Smooth muscle cell (in vitro differentiated cells): ENCODE measurements around the gene ARHGAP24. TPM values are rescaled to one million over a fixed set of nuclear protein-coding genes. Genes with fewer than 3 reads are reported as not detected.

Experiments
- DNase-seq: peaks from one replicate; lab custom pipeline; 2025; ENCODE audit not compliant: unreplicated experiment; lab: John Stamatoyannopoulos, UW
- H2AFZ ChIP-seq: fragments of 200-600 bp; sonication (generic); 2 replicates; pipeline ENCODE4 v1.6.0; 2016; ENCODE audit warnings: antibody characterized with exemption, low read depth, mild to moderate bottlenecking
- H3F3A ChIP-seq: fragments of 200-600 bp; sonication (generic); 2 replicates; pipeline ENCODE4 v1.6.0; 2017; ENCODE audit warnings: antibody characterized with exemption, low read depth
- H3K27ac ChIP-seq: fragments of 200-600 bp; sonication (generic); 2 replicates; pipeline ENCODE4 v1.5.1; 2016; ENCODE audit warnings: low read depth, mild to moderate bottlenecking
- H3K27me3 ChIP-seq: fragments of 200-600 bp; sonication (generic); 2 replicates; pipeline ENCODE4 v1.6.1; 2016; ENCODE audit warnings: low read depth, mild to moderate bottlenecking
- H3K36me3 ChIP-seq: fragments of 200-600 bp; sonication (generic); 2 replicates; pipeline ENCODE4 v1.5.1; 2016; ENCODE audit warnings: low read depth
- H3K4me1 ChIP-seq: fragments of 200-600 bp; sonication (generic); 2 replicates; pipeline ENCODE4 v1.5.1; 2016; ENCODE audit warnings: low read depth
- H3K4me2 ChIP-seq: fragments of 200-600 bp; sonication (generic); 2 replicates; pipeline ENCODE4 v1.6.0; 2016; ENCODE audit warnings: mild to moderate bottlenecking
- H3K4me3 ChIP-seq: fragments of 200-600 bp; sonication (generic); 2 replicates; pipeline ENCODE4 v1.5.1; 2016; ENCODE audit warnings: mild to moderate bottlenecking
- H3K79me2 ChIP-seq: fragments of 200-600 bp; sonication (generic); 2 replicates; pipeline ENCODE4 v1.6.0; 2016; ENCODE audit warnings: low read depth, mild to moderate bottlenecking
- H3K9ac ChIP-seq: fragments of 200-600 bp; sonication (generic); 2 replicates; pipeline ENCODE4 v1.6.0; 2016; ENCODE audit warnings: low read depth
- H3K9me3 ChIP-seq: fragments of 200-600 bp; sonication (generic); replicated peaks from 2 replicates; pipeline ENCODE4 v1.5.1; 2016; ENCODE audit warnings: low read depth
- H4K20me1 ChIP-seq: fragments of 200-600 bp; sonication (generic); 2 replicates; pipeline ENCODE4 v1.6.0; 2016; ENCODE audit warnings: low read depth
- WGBS: methylation state at CpG from one replicate; pipeline ENCODE4 v1.1.7; 2016; ENCODE audit warnings: low lambda C conversion rate; 5-methylcytosine and 5-hydroxymethylcytosine counted together
- polyA plus RNA-seq: library from polyadenylated mRNA; unstranded; fragments of >200 nt; fragmentation: Nextera tagmentation; extraction: Ambion mirVana; gene quantifications from 2 replicates; pipeline ENCODE4 v1.2.1, GENCODE V29; 2016
- total RNA-seq: library from RNA; depleted of rRNA; stranded (reverse); fragments of >200 nt; gene quantifications from 2 replicates; pipeline ENCODE4 v1.2.3, GENCODE V29; 2014
- TF ChIP-seq, protein P1 (sequence below): fragments of 200-600 bp; sonication (generic); IDR thresholded peaks from 2 replicates; pipeline ENCODE4 v1.5.1; 2017; ENCODE audit warnings: borderline replicate concordance, mild to moderate bottlenecking, antibody characterized with exemption; ENCODE audit not compliant: insufficient read depth, poor library complexity, severe bottlenecking

ARHGAP24 gene
- total and polyA plus RNA-seq, 2 experiments from 2014 or later, result 4.9 to 18.2 TPM

DNA sequence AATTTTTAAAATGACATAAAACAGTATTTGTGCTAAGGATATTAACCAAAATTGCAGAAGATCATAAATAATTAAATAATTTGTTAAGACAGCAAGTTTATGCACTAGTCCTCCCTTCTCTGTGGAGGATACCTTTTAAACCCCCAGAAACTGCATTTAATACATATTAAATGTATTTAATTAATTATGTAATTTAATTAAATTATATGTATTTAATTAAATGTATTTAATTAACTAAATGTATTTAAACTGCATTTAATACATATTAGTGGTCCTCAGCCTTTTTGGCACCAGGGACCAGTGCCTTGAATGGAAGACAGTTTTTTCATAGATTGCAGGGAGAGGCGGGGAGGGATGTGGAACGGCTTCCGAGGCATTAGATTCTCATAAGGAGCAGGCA is 404.6 kb downstream of the ARHGAP24 start:
- 100% methylated on average over 3 of the region's 3 CpGs for WGBS
- TF ChIP-seq, protein P1, sequence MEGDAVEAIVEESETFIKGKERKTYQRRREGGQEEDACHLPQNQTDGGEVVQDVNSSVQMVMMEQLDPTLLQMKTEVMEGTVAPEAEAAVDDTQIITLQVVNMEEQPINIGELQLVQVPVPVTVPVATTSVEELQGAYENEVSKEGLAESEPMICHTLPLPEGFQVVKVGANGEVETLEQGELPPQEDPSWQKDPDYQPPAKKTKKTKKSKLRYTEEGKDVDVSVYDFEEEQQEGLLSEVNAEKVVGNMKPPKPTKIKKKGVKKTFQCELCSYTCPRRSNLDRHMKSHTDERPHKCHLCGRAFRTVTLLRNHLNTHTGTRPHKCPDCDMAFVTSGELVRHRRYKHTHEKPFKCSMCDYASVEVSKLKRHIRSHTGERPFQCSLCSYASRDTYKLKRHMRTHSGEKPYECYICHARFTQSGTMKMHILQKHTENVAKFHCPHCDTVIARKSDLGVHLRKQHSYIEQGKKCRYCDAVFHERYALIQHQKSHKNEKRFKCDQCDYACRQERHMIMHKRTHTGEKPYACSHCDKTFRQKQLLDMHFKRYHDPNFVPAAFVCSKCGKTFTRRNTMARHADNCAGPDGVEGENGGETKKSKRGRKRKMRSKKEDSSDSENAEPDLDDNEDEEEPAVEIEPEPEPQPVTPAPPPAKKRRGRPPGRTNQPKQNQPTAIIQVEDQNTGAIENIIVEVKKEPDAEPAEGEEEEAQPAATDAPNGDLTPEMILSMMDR, result no peak

DNA sequence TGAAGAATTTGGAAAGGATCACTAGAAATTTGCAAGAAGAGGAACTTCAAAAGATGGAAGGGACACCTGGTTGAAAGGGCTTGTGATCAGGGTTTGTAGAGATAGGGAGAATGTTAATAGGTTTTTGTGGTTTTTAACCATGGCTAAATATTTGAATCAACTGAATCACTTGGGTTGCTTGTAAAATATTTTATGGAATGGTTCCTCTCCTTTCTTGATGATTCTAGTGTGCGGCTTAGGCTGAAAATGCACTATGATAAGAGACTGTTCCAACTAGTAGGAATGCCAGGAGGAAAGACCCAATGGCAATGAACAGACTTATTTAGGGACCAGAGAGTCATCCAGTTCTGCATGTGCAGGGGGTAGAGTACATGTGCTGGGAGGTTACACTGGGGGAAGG is 408.2 kb downstream of the ARHGAP24 start:
- no peak for DNase-seq
- H3K36me3 ChIP-seq, result no peaks in the 10 kb centered on the region
- 50% methylated on average over 1 of the region's 1 CpG for WGBS

More for the DNA sequence above, 404.6 kb downstream of the ARHGAP24 start:
- Histone ChIP-seq H3K9me3 (no peaks in the 10 kb centered on the region), H3K4me1 (peaks cover 3% of the 10 kb centered on the region), H3K36me3 (no peaks in the 10 kb centered on the region), H3K27me3 (no peaks in the 10 kb centered on the region), H3K4me2 (no peak overlapping the region), H3F3A (no peaks in the 10 kb centered on the region), H3K9ac (no peak overlapping the region), H3K79me2 (no peaks in the 10 kb centered on the region), H2AFZ (no peak overlapping the region), H3K4me3 (no peak overlapping the region), H3K27ac (no peak overlapping the region), H4K20me1 (no peaks in the 10 kb centered on the region)
- DNase-seq, result no peak

DNA sequence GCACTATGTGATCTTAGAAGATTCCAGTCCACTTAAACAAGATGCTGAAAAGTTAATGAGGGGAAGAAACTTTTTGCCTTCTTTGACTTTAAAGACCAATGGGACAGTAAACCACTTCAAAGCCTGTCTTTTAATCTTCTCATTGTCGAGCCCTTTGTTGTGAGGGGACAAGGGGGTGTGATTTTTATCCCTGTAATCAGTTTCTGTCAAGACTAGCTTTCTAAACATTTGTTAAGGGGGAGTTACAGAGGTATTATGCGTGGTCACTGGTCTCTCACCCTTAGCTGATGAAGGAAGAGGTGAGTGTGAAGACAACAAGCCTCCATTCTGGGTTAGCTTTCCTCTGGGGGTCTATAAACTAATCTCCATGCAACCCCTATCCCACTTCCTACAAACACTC is 409.3 kb downstream of the ARHGAP24 start:
- Histone ChIP-seq H3F3A (no peaks in the 10 kb centered on the region), H3K79me2 (no peaks in the 10 kb centered on the region), H3K9ac (no peak overlapping the region), H3K4me1 (peaks cover 16% of the 10 kb centered on the region), H3K36me3 (no peaks in the 10 kb centered on the region), H4K20me1 (no peaks in the 10 kb centered on the region), H3K27ac (no peak overlapping the region), H3K4me2 (no peak overlapping the region), H2AFZ (no peak overlapping the region), H3K9me3 (no peaks in the 10 kb centered on the region), H3K4me3 (no peak overlapping the region), H3K27me3 (no peaks in the 10 kb centered on the region)
- TF ChIP-seq, protein P1, result no peak
- no peak for DNase-seq
- WGBS, result 53% methylated on average over 2 of the region's 2 CpGs

More for the DNA sequence above, 408.2 kb downstream of the ARHGAP24 start:
- no peak overlapping the region for H2AFZ ChIP-seq
- no peaks in the 10 kb centered on the region for H4K20me1 ChIP-seq
- no peaks in the 10 kb centered on the region for H3K79me2 ChIP-seq
- H3K27ac ChIP-seq, result no peak overlapping the region
- no peak overlapping the region for H3K9ac ChIP-seq
- H3F3A ChIP-seq, result no peaks in the 10 kb centered on the region
- TF ChIP-seq, protein P1, result no peak
- H3K4me1 ChIP-seq, result peaks cover 16% of the 10 kb centered on the region
- no peak overlapping the region for H3K4me3 ChIP-seq
- H3K27me3 ChIP-seq, result no peaks in the 10 kb centered on the region
- no peak overlapping the region for H3K4me2 ChIP-seq
- no peaks in the 10 kb centered on the region for H3K9me3 ChIP-seq

DNA sequence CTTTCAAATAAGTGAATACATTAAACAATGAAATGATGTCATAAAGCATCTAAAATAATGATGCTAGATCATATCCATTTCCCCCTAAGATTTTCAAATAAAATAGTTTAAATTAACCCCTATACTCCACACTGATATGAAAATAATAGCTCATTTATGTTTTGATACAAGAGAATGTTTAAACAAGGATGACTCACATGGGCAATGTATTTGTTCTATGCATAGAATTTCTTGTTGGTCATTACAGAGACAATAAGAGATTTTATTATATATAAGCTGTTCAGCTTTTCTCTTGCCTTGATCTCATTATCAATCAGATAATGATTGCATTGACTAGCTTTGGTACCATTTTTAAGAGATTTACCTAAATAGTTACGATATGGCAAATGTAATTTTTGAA is 411.7 kb downstream of the ARHGAP24 start:
- Histone ChIP-seq H3K27ac (no peak overlapping the region), H3K79me2 (no peaks in the 10 kb centered on the region), H3K4me1 (peaks cover 16% of the 10 kb centered on the region), H2AFZ (no peak overlapping the region), H3K36me3 (no peaks in the 10 kb centered on the region), H3K4me2 (no peak overlapping the region), H3K9ac (no peak overlapping the region), H3K4me3 (no peak overlapping the region), H4K20me1 (peaks cover 3% of the 10 kb centered on the region), H3K27me3 (no peaks in the 10 kb centered on the region), H3K9me3 (no peaks in the 10 kb centered on the region), H3F3A (no peaks in the 10 kb centered on the region)
- TF ChIP-seq, protein P1, result no peak
- no peak for DNase-seq
- whole genome bisulfite sequencing, result 98% methylated on average over 1 of the region's 1 CpG
